ENCODE measurements around the gene ERCC4.

The ERCC4 gene

GRCh38 chr16:13973321-13974023 is 53.5 kb downstream of the ERCC4 start:
- Mint-ChIP-seq H3K4me3 (no peak overlapping the region), H3K27me3 (ENCODE audit: low read depth, poor library complexity) (no peaks in the 10 kb centered on the region), H3K4me1 (no peaks in the 10 kb centered on the region), H3K27ac (no peak overlapping the region), H3K9me3 (peaks cover 11% of the 10 kb centered on the region), H3K36me3 (ENCODE audit: low read depth) (no peaks in the 10 kb centered on the region)
- TF ChIP-seq, protein P1, sequence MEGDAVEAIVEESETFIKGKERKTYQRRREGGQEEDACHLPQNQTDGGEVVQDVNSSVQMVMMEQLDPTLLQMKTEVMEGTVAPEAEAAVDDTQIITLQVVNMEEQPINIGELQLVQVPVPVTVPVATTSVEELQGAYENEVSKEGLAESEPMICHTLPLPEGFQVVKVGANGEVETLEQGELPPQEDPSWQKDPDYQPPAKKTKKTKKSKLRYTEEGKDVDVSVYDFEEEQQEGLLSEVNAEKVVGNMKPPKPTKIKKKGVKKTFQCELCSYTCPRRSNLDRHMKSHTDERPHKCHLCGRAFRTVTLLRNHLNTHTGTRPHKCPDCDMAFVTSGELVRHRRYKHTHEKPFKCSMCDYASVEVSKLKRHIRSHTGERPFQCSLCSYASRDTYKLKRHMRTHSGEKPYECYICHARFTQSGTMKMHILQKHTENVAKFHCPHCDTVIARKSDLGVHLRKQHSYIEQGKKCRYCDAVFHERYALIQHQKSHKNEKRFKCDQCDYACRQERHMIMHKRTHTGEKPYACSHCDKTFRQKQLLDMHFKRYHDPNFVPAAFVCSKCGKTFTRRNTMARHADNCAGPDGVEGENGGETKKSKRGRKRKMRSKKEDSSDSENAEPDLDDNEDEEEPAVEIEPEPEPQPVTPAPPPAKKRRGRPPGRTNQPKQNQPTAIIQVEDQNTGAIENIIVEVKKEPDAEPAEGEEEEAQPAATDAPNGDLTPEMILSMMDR (IDR thresholded peaks at IDR 0.05), result no peak
- no peak for DNase-seq

DNA sequence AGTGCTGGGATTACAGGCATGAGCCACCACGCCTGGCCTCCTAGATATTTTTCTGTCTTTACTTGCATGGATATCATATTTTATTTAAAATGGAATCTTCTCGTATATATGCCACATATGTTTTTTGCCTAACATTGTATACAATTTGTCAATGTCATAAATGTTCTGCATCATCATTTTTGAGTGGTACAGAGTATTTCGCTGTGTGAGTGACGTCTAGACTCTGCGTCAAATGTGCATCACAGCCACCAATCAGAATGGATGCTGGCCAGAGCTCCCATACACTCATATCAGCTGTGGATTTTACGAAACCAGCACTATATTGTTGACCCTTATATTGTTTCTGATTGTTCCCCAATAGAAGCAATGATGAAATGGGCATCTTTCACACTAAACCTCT is 57.2 kb downstream of the ERCC4 start:
- DNase-seq, result no peak
- Mint-ChIP-seq H3K9me3 (peaks cover 21% of the 10 kb centered on the region), H3K4me1 (no peaks in the 10 kb centered on the region), H3K27me3 (ENCODE audit: low read depth, poor library complexity) (no peaks in the 10 kb centered on the region), H3K36me3 (ENCODE audit: low read depth) (no peaks in the 10 kb centered on the region), H3K4me3 (no peak overlapping the region), H3K27ac (no peak overlapping the region)
- TF ChIP-seq, protein P1 (IDR thresholded peaks at IDR 0.05), result no peak

DNA sequence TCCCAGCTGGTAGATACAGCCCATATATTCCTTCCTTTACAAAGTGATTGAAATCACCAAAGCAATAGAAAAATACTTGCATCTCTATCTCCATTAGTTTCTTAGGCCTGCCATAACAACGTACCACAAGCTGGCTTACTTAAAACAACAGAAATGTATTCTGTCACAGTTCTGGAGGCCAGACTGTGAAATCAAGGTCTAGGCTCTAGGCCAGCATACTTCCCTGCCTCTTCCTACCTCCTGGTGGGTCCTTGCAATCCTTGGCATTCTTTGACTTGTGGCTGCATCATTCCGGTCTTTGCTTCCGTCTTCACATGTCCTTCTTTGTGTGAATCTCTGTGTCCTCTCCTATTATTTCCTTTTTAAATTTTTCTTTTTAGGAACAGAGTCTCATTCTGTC is 62.5 kb downstream of the ERCC4 start:
- Mint-ChIP-seq H3K9me3 (peaks cover 13% of the 10 kb centered on the region), H3K36me3 (ENCODE audit: low read depth) (no peaks in the 10 kb centered on the region), H3K4me1 (no peaks in the 10 kb centered on the region), H3K4me3 (no peak overlapping the region), H3K27me3 (ENCODE audit: low read depth, poor library complexity) (peaks cover 4% of the 10 kb centered on the region), H3K27ac (no peak overlapping the region)
- no peak for DNase-seq
- TF ChIP-seq, protein P1 (IDR thresholded peaks at IDR 0.05), result no peak

- TF ChIP-seq, protein P1 (IDR thresholded peaks at IDR 0.05), result no peak
- no peak for DNase-seq
- H3K27me3 Mint-ChIP-seq (ENCODE audit: low read depth, poor library complexity), result peaks cover 10% of the 10 kb centered on the region
- no peak overlapping the region for H3K27ac Mint-ChIP-seq
- H3K9me3 Mint-ChIP-seq, result peaks cover 13% of the 10 kb centered on the region
- no peak overlapping the region for H3K4me3 Mint-ChIP-seq
- no peaks in the 10 kb centered on the region for H3K4me1 Mint-ChIP-seq
- no peaks in the 10 kb centered on the region for H3K36me3 Mint-ChIP-seq (ENCODE audit: low read depth)
These were observed 63.7 kb downstream of the ERCC4 start for GRCh38 chr16:13983625-13984024.

DNA sequence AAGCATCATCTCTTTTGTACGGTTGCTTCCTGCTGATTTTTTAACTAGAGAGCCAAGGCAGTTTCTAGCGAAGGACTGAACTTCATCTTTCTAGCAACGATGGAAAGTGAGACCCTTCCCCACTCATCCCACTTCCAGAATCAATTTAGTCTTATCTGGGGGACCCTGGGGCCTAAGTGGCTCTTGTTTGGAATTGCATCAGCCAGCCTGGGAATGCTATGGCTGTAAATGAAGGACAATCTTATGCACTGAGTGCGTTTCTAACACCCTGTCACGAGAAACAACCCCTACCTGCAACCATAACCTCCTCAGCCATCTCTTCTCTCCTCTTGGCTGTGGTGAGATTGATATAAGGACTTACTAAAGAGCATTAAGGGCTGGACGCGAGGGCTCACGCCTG is 64.8 kb downstream of the ERCC4 start:
- Mint-ChIP-seq H3K4me1 (no peaks in the 10 kb centered on the region), H3K27ac (no peak overlapping the region), H3K27me3 (ENCODE audit: low read depth, poor library complexity) (peaks cover 14% of the 10 kb centered on the region), H3K36me3 (ENCODE audit: low read depth) (no peaks in the 10 kb centered on the region), H3K9me3 (peaks cover 8% of the 10 kb centered on the region), H3K4me3 (no peak overlapping the region)
- TF ChIP-seq, protein P1 (IDR thresholded peaks at IDR 0.05), result no peak
- DNase-seq, result no peak

DNA sequence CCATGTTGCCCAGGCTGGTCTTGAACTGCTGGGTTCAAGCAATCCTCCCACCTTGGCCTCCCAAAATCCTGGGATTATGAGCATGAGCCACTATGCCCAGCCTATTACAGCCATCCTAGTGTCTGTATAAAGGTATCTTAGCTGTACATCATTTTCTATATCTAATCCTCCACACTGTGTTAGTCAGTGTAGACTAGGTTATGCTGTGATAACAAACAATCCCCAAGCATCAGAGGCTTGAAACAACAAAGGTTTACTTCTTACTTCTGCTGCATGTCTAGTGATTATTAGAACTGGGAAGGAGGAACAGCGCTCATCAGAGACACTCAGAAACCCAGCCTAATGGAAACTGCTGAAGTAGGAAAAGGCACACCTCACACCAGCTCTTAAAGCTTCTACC is 68.1 kb downstream of the ERCC4 start:
- no peak overlapping the region for H3K4me3 Mint-ChIP-seq
- no peaks in the 10 kb centered on the region for H3K36me3 Mint-ChIP-seq (ENCODE audit: low read depth)
- no peaks in the 10 kb centered on the region for H3K9me3 Mint-ChIP-seq
- no peak for DNase-seq
- TF ChIP-seq, protein P1 (IDR thresholded peaks at IDR 0.05), result no peak
- no peak overlapping the region for H3K27ac Mint-ChIP-seq
- H3K4me1 Mint-ChIP-seq, result no peaks in the 10 kb centered on the region
- peaks cover 20% of the 10 kb centered on the region for H3K27me3 Mint-ChIP-seq (ENCODE audit: low read depth, poor library complexity)

Measured in nephron progenitor cell (in vitro differentiated cells).